GM19372 (cell line): Measurements from ENCODE around the gene GNB1L.

Experiments
- ATAC-seq: cut with Tn5 transposase; IDR thresholded peaks from one replicate; pipeline ENCODE4 v1.9.1; 2021; ENCODE audit warnings: mild to moderate bottlenecking, low read depth, moderate library complexity; ENCODE audit not compliant: unreplicated experiment

GNB1L gene, protein sequence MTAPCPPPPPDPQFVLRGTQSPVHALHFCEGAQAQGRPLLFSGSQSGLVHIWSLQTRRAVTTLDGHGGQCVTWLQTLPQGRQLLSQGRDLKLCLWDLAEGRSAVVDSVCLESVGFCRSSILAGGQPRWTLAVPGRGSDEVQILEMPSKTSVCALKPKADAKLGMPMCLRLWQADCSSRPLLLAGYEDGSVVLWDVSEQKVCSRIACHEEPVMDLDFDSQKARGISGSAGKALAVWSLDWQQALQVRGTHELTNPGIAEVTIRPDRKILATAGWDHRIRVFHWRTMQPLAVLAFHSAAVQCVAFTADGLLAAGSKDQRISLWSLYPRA

DNA sequence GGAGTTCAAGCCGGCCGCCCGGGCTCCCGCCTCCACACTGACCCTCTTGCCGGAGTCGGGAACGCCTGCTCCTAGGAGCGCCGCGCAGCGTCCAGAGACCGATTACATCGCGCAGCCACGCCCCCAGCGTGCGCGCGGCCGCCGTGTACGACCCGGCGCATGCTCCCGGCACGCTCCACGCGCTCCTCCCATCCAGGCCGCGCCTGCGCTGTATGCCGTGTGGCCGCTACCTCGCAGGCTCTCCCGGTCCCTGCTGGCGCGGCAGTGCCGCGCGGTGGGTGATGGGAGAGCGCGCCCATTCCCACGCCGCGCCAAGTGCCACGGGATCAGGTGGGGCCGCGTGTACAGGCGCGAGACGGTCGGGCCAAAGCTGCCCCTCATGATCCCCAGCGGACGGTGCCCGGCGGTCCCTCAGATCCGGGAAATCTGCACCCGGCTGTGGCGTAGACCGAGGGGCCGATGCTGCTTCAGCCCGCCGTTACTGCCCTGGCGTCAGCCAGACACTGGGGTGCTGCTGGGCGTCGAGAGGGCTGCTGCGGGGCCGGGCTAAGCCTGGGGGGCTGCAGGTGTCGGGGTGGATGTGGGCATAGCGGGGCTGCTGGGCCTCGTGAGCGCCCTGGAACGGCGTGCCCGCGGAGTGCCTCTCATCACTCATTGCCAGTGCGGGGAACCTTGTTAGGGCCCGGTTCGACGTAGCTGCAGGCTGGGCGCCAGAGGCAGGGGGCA, at the start of gene GNB1L, which contains the start of gene RTL10:
Gene GNB1L (minus strand): TSS at position 97 of the 726 bp plus-strand sequence. CDS start 33,519 bp downstream, outside the sequence.
Gene RTL10 (minus strand): TSS at position 97 of the 726 bp plus-strand sequence. CDS start 2,613 bp downstream, outside the sequence.
- peak; percentile 83 for ATAC-seq

DNA sequence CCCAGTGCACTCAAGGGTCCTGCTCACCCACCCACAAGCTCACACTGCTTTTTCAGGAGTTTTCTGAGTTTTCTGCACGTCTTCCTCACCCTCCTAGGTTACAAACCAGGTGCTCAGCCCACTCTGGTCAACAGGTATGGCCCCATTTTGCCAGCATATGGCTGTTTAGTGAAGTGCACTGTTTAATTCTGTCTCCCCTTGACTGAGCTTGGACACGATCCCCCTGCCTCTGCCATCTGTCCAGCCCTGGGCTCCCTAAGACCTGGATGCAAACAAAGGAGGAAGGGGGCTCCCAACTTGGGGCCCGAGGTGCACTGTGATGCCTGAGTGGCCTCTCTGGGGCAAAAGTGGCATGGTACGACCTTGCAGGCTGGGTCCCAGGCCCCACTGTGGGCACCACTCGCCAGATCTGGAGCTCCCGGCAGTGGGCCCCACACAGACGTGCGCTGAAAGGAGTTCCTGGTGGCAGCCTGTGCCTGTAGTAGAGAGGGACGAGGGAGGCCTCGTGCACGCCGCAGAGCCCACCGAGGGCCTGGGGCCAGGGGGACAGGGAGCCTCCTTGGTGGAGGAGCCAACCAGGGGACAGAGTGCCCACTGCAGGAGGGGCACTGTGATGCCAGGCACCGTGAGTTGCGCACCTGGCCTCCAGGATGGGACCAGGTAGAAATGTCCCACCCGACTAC, 49.6 kb upstream of the GNB1L start:
- ATAC-seq, result no peak

DNA sequence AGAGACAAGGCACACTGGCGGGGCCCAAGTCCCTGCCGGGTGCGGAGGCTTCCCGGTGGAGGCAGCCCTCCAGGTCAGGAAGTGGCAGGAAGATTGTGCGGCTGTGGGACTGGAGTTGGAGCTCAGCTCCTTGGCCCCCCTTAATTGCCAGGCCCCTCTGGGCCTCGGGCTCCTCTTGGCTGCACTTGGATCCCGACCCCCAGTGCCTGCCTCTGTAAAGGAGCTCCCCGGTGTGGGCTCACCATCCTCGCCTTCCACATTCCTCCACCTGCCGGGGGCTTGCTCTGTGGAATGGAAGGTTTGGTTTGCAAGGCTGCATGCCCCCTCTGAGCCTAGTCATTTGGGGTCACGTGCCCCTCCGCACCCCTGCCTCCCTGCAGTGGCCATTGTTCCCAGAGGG, 48.8 kb upstream of the GNB1L start:
- ATAC-seq, result no peak

DNA sequence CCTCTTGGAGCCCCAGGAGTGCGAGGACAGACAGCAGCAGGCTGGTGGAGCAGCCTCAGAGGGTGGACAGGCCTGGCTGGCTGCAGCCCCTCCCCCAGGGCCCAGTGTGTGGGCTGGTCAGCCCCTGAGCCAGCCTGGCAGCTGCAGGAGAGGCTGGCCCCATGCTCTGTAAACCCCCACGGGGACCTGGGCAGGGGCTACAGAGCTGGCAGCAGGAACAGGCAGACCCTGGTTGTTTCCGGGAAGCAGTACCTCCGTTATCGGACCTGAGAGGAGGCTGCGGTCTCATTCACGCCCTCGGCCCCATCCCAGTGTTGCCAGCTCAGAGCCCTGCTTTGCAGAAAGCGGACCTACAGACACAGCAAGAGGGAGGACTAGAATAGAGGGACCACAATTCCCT, 48.4 kb upstream of the GNB1L start:
- no peak for ATAC-seq

DNA sequence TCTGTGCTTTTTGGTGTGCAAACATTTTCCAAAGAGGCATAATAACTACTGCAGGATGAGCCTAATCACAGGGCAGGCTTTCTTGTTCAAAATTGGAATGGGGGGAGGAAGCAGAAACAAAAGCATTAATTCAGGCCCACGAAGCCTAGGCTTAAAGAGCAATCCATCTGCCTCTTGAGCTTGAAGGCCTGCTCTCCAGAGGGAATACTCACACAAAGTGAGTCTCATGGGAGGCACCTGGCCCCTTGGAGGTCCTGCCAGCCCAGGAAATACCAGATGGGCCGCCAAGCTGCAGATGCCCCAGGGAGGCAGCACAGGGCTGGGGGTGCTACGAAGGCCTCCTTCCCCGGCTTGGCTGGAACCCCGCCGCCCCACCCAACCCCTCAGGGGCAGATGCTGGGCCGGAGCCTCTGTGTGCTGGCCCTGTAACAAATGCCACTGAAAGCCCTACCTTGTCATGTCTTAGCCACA, 47.6 kb upstream of the GNB1L start:
- no peak for ATAC-seq

DNA sequence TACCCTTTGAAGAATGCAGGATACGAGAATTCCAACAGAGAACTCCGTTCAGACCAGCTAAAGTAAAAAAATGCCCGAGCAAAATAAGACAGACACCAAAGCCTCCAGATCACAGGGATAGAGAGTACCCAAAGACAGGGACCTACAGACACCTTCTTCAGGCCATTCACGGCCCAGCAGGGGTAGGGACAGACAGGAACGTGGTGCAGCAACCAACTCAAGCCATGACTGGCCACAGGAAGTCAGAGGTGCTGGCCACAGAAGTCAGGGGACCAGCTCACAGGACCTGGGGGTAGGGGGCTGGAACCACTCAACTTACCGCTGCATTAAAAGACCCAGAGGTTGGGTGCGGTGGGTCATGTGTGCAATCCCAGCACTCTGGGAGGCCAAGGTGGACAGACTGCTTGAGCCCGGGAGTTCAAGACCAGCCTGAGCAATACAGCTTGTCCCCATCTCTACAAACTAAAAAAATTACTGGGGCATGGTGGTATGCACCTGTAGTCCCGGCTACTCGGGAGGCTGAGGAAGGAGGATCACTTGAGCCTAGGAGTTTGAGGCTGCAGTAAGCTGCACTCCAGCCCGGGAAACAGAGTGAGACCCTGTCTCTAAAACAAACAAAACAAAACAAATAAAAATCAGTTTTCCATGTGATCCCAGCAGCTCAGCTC, 47.0 kb upstream of the GNB1L start:
- no peak for ATAC-seq

DNA sequence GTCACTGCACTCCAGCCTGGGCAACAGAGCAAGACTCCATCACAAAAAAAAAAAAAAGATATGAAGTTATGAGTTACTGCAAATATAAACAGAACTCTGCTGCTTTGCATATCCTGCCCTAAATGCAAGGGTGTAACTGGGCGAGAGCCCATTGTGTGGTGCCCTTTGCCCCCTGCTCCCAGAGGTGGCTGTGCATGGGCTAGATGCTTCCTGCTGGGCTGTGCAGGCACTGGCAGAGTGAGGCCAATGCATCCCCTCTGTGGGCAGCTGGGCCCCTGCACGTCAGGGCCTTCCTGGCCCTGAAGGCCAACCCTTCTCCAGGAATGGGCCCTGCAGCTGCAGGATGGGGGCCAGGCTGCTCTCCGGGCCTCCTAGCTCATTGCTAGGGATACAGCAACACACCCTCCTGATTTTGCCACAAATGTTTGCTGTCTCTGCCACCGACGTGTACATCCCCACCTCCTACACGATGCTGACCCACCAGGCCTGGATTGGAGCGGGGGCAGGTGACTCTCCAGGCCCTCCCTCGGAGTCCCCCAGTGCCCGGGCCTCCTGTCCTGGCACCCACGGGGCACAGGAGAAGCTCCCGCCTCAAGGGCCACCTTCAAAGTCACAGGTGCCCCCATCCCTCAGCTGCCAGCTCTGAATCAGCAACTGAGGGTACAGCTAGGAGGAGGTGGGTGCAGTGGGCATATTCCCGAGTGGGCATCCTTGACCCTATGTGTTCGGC, 46.2 kb upstream of the GNB1L start:
- ATAC-seq, result no peak

DNA sequence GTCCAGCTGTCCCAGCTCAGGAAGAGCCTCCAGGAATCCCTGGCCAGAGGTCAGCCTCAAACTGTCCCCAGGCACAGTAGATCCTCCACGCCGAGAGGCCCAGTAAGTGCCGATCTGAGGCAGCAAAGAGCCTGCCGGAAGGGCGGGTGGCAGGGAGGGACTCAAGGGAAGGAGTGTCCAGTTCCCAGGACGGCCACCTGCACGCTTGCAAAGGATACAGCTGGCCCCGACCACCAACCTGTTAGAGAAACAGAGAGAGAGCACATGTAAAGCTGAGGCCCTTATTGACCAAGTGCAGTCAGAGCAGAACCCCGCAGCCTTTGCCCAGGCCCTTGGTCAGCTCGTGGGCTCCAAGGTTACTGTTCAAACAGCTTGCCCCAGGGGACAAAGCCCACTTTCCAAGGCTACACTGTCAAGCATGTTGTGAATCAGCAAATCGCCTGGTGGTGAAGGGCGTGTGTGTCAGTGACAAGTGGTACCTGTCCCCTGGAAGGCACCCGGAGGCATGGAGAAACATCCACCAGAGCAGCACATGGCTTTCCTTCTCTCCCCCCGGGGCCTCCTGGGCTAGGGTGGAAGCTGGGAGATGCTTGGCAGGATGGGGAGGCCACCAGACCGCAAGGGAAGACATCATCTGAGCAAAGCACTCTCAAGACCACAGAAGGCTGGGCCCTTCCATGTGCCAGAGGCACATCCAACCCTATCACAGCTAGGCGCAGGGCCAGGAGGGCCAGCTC, 44.3 kb upstream of the GNB1L start:
- ATAC-seq, result no peak

DNA sequence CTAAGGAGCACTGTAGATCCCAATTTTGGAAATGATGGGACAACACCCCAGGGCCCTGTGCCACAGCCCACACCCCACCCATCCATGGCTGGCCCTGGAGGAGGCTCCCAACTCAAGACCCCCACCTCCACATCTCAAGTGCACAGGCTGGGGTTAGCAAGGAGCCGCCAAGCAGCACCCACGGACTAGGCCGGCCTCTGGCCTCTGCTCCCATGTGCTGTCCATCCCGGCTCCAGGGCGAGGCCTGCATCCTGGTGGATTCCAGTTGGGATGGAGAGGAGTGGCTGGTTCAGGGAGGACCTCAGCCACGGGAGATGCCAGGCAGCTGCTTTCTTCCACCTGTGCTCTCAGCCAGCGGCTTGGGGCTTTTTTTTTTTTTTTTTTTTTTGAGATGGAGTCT, 43.5 kb upstream of the GNB1L start:
- no peak for ATAC-seq

DNA sequence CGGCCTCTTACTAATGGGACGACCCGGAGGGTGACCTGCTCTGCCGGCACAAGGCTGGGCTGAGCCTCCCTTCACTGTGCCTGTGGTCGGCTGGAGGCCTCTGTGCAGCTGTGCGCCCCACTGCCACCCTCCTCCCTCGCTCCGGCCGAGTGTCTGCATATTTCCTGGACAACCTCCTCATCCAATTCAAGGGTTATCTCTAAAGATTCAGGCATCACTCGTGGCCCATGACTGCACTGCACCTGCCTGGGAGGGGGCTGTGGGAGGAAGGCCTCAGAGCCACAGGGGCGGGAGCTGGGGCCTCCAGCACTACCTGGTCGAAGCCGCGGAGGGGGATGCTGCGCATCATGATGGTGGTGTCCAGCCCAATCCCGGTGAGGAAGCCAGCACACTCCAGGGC, 43.1 kb upstream of the GNB1L start:
- ATAC-seq, result no peak

DNA sequence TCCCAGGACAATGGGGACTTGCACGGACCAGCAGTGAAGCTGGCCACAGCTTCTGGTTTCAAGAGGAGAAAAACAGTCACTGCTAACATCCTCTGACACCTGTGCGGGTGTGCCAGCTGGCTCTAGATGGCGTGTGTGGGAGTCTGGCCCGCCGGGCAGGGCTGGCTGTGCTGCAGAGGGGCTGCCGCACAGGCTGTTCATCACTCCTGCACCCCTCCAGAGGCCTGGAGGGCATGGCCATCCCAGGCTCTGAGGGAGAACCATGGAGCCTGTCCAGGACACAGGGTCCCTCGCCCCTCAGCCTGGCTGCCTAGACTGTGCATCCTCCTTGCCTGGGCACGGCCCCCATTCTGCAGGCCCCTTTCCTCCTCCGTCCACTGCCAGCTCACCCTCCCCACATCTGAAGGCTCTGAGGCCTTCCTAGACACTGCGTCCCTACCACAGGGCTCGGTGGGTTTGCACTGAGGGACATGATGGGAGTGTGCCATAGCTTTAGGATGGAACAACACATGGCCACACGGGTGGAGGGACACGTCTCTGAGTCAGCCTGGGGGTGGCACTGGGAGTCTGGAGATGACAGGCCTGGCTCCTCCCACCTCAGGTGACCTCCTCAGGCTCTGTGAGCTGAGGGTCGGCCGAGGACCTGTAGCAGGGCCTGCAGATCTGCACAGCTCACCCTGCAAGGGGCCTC, 42.1 kb upstream of the GNB1L start:
- ATAC-seq, result no peak

DNA sequence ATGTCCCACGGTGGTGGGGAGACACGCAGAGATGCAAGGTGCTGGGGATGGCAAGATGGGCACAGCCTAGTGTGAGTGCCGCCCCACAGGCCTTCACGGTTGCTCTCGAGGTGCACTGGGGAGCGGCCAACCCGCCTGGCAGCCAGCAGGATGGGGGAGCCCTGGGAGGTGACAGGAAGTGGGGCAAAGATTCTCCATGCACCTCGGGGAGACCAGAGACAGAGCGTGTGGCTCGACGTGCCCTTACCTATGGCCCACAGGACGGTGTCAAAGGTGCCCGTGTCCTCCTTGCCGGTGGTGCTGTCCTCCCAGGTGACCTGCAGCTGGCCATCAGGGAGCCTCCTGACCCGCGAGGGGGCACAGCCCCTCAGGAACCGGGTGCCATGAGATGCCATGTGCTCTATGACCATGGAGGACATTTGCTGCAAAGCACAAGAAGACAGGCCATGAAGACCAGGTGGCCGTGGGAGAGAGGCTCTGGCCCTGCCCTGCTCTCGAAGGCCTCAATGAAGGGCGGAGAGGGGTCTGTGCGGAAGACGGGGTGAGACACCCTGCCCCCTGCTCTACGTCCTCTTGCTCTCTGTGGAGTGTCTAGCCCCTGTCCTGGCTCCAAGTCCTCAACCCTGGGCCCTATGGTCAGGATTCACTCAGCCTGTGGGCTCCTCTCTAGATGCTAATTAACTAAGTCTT, 40.6 kb upstream of the GNB1L start:
- ATAC-seq, result no peak

DNA sequence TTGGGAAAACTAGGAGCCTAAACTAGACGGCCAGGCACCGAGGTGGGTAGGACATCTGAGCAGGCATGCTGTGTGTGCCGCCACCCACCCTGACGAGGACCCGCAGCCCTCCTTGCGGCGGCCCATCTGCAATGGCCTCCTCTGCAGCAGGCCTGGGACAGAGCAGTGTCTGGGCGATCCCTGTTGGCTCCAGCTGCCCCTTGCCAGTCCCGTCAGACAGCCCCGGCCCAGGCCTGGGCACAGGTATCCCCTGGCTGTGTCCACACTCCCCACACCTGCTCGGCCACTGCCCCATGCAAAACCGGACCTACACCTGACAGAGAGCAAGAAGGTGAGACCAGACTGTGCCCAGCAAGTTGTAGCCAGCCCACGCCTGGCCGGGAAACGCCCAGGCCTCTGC, 38.7 kb upstream of the GNB1L start:
- ATAC-seq, result no peak

DNA sequence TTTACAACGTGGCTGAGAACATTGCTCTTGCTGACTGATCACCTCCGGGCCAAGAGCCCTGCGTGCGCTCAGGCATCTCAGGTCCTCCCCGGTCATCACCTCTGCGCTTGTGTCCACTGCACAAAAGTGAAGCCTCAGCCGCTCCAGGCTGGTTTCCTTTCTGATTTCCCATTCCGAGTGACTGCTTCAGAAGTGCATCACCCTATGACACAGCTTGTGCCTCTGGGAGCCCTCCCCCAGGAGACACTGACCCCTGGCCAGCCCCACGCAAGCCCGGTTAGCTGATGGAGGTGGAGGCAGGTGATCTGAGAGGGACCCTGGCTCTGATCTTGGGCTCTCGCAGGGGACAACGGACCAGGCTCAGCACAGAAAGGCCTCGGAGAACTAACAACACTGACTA, 38.3 kb upstream of the GNB1L start:
- no peak for ATAC-seq

DNA sequence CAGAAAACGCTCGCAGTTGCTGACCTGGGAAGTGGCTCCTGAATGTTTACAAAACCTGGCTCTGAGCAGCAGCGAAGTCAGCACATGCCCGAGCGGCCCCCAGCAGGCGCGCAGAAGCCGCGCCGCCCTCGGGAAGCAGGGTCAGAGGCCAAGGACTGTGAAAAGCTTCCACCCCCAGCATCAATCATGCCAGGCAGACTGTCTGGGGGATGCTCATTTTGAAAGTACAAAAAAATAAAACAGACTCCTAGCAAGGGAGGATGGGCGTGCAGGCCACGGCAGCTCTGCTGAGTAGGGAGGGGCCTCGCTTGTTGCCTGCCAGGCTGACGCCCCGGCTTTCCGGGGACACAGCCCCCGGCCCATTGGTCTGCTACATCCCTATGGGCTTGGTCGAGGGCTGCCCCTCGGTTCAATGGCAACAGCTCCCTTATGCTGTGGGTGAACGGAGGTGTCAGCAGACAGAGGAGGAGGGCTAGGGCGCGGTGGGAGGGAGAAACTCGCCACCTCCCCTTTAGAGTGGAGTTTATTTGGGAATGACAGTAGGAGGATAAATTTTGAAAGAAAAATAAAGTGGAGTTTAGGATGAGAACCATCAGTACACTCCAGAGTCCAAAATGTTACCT, 37.7 kb upstream of the GNB1L start:
- ATAC-seq, result no peak

DNA sequence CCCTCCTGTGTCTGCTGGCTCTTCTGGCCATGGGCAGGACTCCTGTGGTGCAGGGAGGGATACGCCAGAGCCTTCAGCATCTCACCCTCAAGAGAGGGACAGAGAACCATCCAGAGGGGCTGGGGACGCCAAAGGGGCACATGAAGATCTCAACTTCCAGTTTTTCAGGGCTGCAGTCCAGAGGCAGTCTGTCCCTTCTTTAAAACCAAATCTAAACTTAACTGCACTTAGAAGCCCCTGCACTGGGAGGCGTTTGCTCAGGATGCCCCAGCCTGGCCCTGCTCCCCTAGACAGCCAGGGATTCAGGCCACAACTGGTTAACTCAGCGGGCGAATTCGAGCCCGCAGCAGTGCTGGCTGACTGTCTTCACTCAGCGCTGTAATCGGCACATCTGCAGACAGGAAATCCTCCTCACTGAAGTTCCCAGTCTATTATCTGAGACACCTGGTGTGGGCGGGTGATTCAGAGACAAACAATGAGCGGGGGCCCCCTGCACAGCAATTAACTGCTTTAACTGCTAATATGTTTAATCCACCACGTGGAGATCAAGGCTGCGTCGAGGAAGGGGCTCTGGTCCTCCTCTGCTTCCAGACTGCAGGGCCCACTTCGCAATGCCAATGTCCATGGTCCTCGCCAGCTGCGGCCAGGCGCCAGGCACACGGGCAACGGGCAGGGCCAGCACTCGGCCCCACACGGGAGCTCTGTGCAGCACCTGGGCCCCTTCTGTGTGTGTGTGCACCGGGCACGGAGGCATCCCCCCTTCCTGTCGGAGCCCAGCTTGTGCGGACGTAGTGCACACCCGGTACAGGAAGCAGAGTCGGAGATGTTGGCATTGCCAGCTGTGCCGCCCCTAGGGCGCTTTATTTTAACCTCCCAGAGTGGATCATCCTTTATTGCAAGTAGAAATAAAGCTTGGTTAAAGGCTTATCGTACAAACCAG, 36.9 kb upstream of the GNB1L start:
- ATAC-seq, result no peak
